Ovary (tissue), 9 donors: ENCODE data around the gene PADI2. TPM values are rescaled to one million over a fixed set of nuclear protein-coding genes. Genes with fewer than 3 reads are reported as not detected.

Experiments used
- DNase-seq, 5 donors: peaks; one replicate each; pipeline ENCODE4 v3.0.0-alpha.2; 2019 to 2020
- H3K27ac ChIP-seq, 2 donors: fragments of 200-600 bp; one replicate each; pipeline versions ENCODE4 v1.5.1 to v1.8.0; 2019 to 2022
- H3K27me3 ChIP-seq: fragments of 200-600 bp; one replicate; pipeline ENCODE4 v1.8.0; 2022
- H3K36me3 ChIP-seq: fragments of 200-600 bp; sonication (generic); one replicate; pipeline ENCODE4 v1.5.1; 2019
- H3K4me1 ChIP-seq: one replicate; pipeline ENCODE4 v1.8.1; 2013; ENCODE audit warnings: mild to moderate bottlenecking, moderate library complexity; ENCODE audit not compliant: insufficient read depth
- H3K4me3 ChIP-seq: fragments of 200-600 bp; sonication (generic); one replicate; pipeline ENCODE4 v1.5.1; 2017
- H3K9me3 ChIP-seq, 2 donors: fragments of 200-600 bp in 1 of 2; sonication (generic) in 1 of 2; one replicate each; pipeline versions ENCODE4 v1.5.1 to v1.8.1; 2013 to 2019; ENCODE audit warnings: mild to moderate bottlenecking in 1 of 2, moderate library complexity in 1 of 2
- CTCF ChIP-seq, 3 donors: fragments of 450-650 bp in 2 of 3; fragments of 200-600 bp in 1 of 3; IDR thresholded peaks; one replicate each; pipeline versions ENCODE4 v1.5.1 to v1.8.0; 2016 to 2022; ENCODE audit warnings: antibody characterized with exemption in 3 of 3, mild to moderate bottlenecking in 1 of 3
- EP300 ChIP-seq: sonication (generic); formaldehyde crosslinking; IDR thresholded peaks from one replicate; pipeline ENCODE4 v1.6.1; 2017; ENCODE audit warnings: antibody characterized with exemption
- POLR2A ChIP-seq: fragments of 450-650 bp; IDR thresholded peaks from one replicate; pipeline ENCODE4 v1.6.1; 2017; ENCODE audit warnings: antibody characterized with exemption, mild to moderate bottlenecking, moderate library complexity
- WGBS, 3 donors: extraction: QIAGEN DNeasy Blood & Tissue Kit in 1 of 3; methylation state at CpG; one replicate each; pipeline versions ENCODE4 v1.1.5 to v1.1.7; 2013 to 2017; 5-methylcytosine and 5-hydroxymethylcytosine counted together
- intact Hi-C, 4 donors: fragments of 100-400 bp; cut with DNase I; formaldehyde crosslinking; loops; one replicate each; pipeline versions ENCODE4 v1.11.0 to v1.15.1; 2022 to 2023
- polyA plus RNA-seq, 2 donors: library from polyadenylated mRNA; stranded (reverse); fragments of 200-250 nt in 1 of 2; fragments of 350-450 nt in 1 of 2; fragmentation: Illumina TruSeq in 1 of 2; extraction: RNeasy Lipid Tissue Mini Kit (QIAGEN cat#74804) in 1 of 2; gene quantifications; one replicate each; pipeline ENCODE4 v1.2.3, GENCODE V29; 2013 to 2014
- total RNA-seq, 7 donors: library from RNA; depleted of rRNA in 2 of 7; stranded (reverse); fragments of >200 nt in 2 of 7; fragmentation: NEBNext Ultra II Directional in 3 of 7; extraction: Animal tissue kit (Norgen Biotek cat#: 25700) in 3 of 7; gene quantifications; one replicate each; pipeline versions ENCODE4 v1.1.0 to v1.2.4, GENCODE V29; 2016 to 2023
- donor health status: DM: no; HTN: no; CAD: no; lungs with moderate emphysema.
- donor health status: DM: no; HTN: no; CAD: no.
- donor health status: Bipolar disorder and iron deficiency.
- donor health status: DM: yes; HTN: yes; CAD: no.
- donor health status: DM: no; HTN: no; CAD: no.
- donor health status: DM: yes; HTN: yes; CAD: no.

The PADI2 gene
- total and polyA plus RNA-seq, 9 donors: 0.07 to 5.2 (median 0.55) TPM

DNA sequence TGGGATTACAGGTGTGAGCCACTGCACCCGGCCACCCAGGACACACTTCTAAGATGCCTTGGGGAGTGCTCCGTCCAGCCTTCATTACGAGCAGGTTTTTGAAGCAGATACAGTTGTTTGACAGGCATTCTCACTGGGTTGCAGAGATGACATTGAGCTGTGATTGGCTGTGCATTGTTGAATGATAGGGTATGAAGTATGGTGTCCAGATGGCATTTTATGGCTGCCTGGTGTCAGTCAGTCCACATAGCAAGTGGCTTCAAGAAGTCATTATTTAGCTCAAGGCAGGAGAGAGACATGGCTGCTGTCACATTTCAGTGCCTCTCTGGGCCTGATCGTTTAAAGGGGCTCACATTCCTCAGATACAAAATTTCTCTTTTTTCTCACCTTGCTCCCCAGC is 14.8 kb upstream of the PADI2 start:
- Histone ChIP-seq H3K27me3 (no peaks in the 10 kb centered on the region), H3K4me1 (no peaks in the 10 kb centered on the region), H3K27ac (no peak overlapping the region), H3K4me3 (no peak overlapping the region), H3K9me3 (peaks cover 0 to 3% of the 10 kb centered on the region in 2 donors), H3K36me3 (no peaks in the 10 kb centered on the region)
- intact Hi-C loops: loop anchor here in 1 of 4 donors (5.0 kb wide), 1 partner anchor 103 kb away; no protein-coding TSS in a partner anchor
- DNase-seq: no peak
- WGBS, 3 donors: 63 to 72% (median 68%) methylated on average over 4 of the region's 4 CpGs
- no peak for TF ChIP-seq POLR2A

GRCh38 chr1:17130138-17130635 is 10.9 kb upstream of the PADI2 start:
- no peaks in the 10 kb centered on the region for H3K27me3 ChIP-seq
- 65 to 72% (median 66%) methylated on average over 3 of the region's 3 CpGs for WGBS, 3 donors
- H3K27ac ChIP-seq: no peak overlapping the region
- H3K4me1 ChIP-seq: no peaks in the 10 kb centered on the region
- H3K36me3 ChIP-seq: no peaks in the 10 kb centered on the region
- no peak for DNase-seq
- peaks cover 0 to 1% of the 10 kb centered on the region in 2 donors for H3K9me3 ChIP-seq
- intact Hi-C loops: loop anchor here in 1 of 4 donors (5.0 kb wide), 1 partner anchor 107 kb away; no protein-coding TSS in a partner anchor
- no peak for TF ChIP-seq POLR2A
- no peak for TF ChIP-seq CTCF (IDR thresholded peaks at IDR 0.05)
- TF ChIP-seq EP300: no peak
- no peak overlapping the region for H3K4me3 ChIP-seq

GRCh38 chr1:17128361-17128760 is 9.1 kb upstream of the PADI2 start:
- intact Hi-C loops: loop anchor here (10.0 kb wide), 4 partner anchors 64 to 276 kb away; no protein-coding TSS in a partner anchor
- Histone ChIP-seq H3K27ac (no peak overlapping the region), H3K36me3 (no peaks in the 10 kb centered on the region), H3K27me3 (no peaks in the 10 kb centered on the region), H3K4me1 (no peaks in the 10 kb centered on the region), H3K9me3 (no peaks in the 10 kb centered on the region), H3K4me3 (no peak overlapping the region)
- DNase-seq: no peak
- WGBS, 3 donors: 3 to 13% (median 3%) methylated on average over 5 of the region's 5 CpGs
- TF ChIP-seq CTCF (IDR thresholded peaks at IDR 0.05) (no peak), EP300 (no peak), POLR2A (no peak)

DNA sequence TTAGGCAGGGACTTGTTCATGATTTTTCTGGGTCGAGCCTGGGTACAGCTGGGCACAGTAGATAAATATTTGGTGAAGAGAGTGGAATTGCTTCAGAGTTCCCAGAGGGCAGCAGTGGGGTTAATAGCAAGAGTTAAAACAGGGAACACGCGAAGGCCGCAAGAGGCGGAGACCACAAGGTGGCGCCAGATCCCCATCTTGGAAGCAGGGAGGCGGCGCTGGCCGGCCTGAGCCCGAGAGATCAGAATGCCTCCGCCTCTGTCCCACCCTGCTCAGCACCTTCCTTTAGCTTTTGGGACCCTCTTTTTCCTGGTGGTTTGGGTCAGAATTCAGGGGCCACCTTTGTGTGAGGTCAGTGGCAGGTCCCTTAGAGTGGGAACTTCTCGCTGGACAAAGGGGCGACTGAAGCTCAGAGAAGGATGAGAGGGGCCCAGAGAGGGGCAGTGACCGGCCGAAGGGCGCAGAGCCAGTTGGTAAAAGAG is 6.5 kb upstream of the PADI2 start:
- H3K27ac ChIP-seq: no peak overlapping the region
- DNase-seq: peak; percentile 78 to 93 (median 89)
- no peaks in the 10 kb centered on the region for H3K27me3 ChIP-seq
- no peak overlapping the region for H3K4me3 ChIP-seq
- 9 to 12% (median 10%) methylated on average over 16 of the region's 16 CpGs for WGBS, 3 donors
- TF ChIP-seq CTCF (IDR thresholded peaks at IDR 0.05) (peak; percentile 68 to 93 (median 76)), POLR2A (no peak)
- H3K36me3 ChIP-seq: no peaks in the 10 kb centered on the region
- H3K4me1 ChIP-seq: no peaks in the 10 kb centered on the region
- intact Hi-C loops: loop anchor here (2.0 to 10.0 kb wide), 5 partner anchors 61 to 279 kb away; no protein-coding TSS in a partner anchor
- no peaks in the 10 kb centered on the region for H3K9me3 ChIP-seq
